HepG2 (cell line): ENCODE data around the gene ZNF607. TPM values are rescaled to one million over a fixed set of nuclear protein-coding genes. Genes with fewer than 3 reads are reported as not detected.

ENCODE experiments used
- ATAC-seq: fragments of 200-7000 bp; cut with Tn5 transposase; 3 replicates; pipeline ENCODE4 v1.9.1; 2020; ENCODE audit warnings: mild to moderate bottlenecking, moderate library complexity
- BruUV-seq: library from RNA; stranded (reverse); fragments of 400-500 nt; replicated peaks from 2 replicates; lab custom pipeline; 2021; lab: Mats Ljungman, UMichigan
- CTCF ChIA-PET: fragments of 300-600 bp; formaldehyde crosslinking; extraction: SDS; loops from one replicate; lab custom pipeline; 2021; ENCODE audit warnings: low total read pairs, inconsistent platforms, low intra/inter-chr PET ratio; lab: Yijun Ruan, JAX
- POLR2A ChIA-PET: fragments of 350-600 bp; sonication (Branson Sonifier 250); formaldehyde crosslinking; loops from one replicate; lab custom pipeline; 2020; ENCODE audit warnings: antibody characterized with exemption, inconsistent platforms; lab: Yijun Ruan, JAX
- DNase-seq: peaks from one replicate; pipeline ENCODE4 v3.0.0-alpha.2; 2015; ENCODE audit warnings: low spot score
- FAIRE-seq: peaks from 3 replicates; lab custom pipeline; 2011; peaks lifted over from hg19 to GRCh38; lab: Jason Lieb, UNC
- H2AFZ ChIP-seq: one replicate; pipeline ENCODE4 v1.6.1; 2011; ENCODE audit warnings: low read length, inconsistent platforms
- H3K27ac ChIP-seq: fragments of 300-600 bp; 3 replicates; pipeline ENCODE4 v1.8.0; 2011; ENCODE audit warnings: mixed run types, mild to moderate bottlenecking, mixed read lengths, low read length, inconsistent platforms; ENCODE audit not compliant: insufficient read depth; ENCODE audit errors: extremely low read length
- H3K27me3 ChIP-seq, 2 experiments: fragments of 200-600 bp in 1 of 2; 2 replicates in 1 of 2; 3 replicates in 1 of 2; pipeline versions ENCODE4 v1.6.0 to v1.8.0; 2011; ENCODE audit warnings: low read length in 2 of 2, mild to moderate bottlenecking in 2 of 2, moderate library complexity in 2 of 2, inconsistent platforms in 1 of 2; ENCODE audit not compliant: insufficient read depth in 2 of 2, control insufficient read depth in 1 of 2
- H3K36me3 ChIP-seq, 2 experiments: fragments of 200-600 bp in 1 of 2; replicated peaks in 1 of 2; 2 replicates in 1 of 2; 3 replicates in 1 of 2; pipeline versions ENCODE4 v1.5.1 to v1.8.0; 2011; ENCODE audit warnings: low read length in 2 of 2, inconsistent platforms in 1 of 2; ENCODE audit not compliant: insufficient read depth in 2 of 2, control insufficient read depth in 1 of 2
- H3K4me1 ChIP-seq: 2 replicates; pipeline ENCODE4 v1.5.1; 2012; ENCODE audit warnings: low read length, inconsistent platforms; ENCODE audit not compliant: insufficient read depth
- H3K4me2 ChIP-seq: 2 replicates; pipeline ENCODE4 v1.6.0; 2011; ENCODE audit warnings: low read depth, low read length, inconsistent platforms
- H3K4me3 ChIP-seq, 3 experiments: fragments of 200-600 bp in 1 of 3; sonication (generic), shearing (Covaris generic) in 1 of 3; replicated peaks in 1 of 3; 2 replicates each; pipeline ENCODE4 v1.5.1; 2011 to 2016; ENCODE audit warnings: low read length in 3 of 3, inconsistent platforms in 2 of 3, low read depth in 2 of 3, mild to moderate bottlenecking in 2 of 3, control low read depth in 1 of 3, mixed read lengths in 1 of 3; ENCODE audit not compliant: insufficient read depth in 1 of 3
- H3K79me2 ChIP-seq: one replicate; pipeline ENCODE4 v1.6.1; 2011; ENCODE audit warnings: low read length, inconsistent platforms; ENCODE audit not compliant: insufficient read depth
- H3K9ac ChIP-seq: 2 replicates; pipeline ENCODE4 v1.6.0; 2011; ENCODE audit warnings: mild to moderate bottlenecking, low read depth, low read length, inconsistent platforms; ENCODE audit not compliant: insufficient read depth
- H3K9me3 ChIP-seq: 2 replicates; pipeline ENCODE4 v1.5.1; 2012; ENCODE audit warnings: mild to moderate bottlenecking, low read length
- H4K20me1 ChIP-seq: 2 replicates; pipeline ENCODE4 v1.6.0; 2011; ENCODE audit warnings: inconsistent platforms, mild to moderate bottlenecking, low read length, moderate library complexity; ENCODE audit not compliant: insufficient read depth
- ATRX ChIP-seq: sonication (generic); formaldehyde crosslinking; IDR thresholded peaks from 2 replicates; pipeline ENCODE4 v1.4.0; 2020; ENCODE audit warnings: missing genetic modification reagents, borderline replicate concordance
- ZGPAT ChIP-seq: IDR thresholded peaks from 2 replicates; pipeline ENCODE4 v1.6.1; 2016; ENCODE audit warnings: mild to moderate bottlenecking
- ZNF713 ChIP-seq: sonication (generic); formaldehyde crosslinking; IDR thresholded peaks from 2 replicates; pipeline ENCODE4 v1.4.0; 2020; ENCODE audit warnings: mild to moderate bottlenecking, missing genetic modification reagents
- WGBS: methylation state at CpG from one replicate; pipeline ENCODE4 v1.1.6; 2017; ENCODE audit warnings: low lambda C conversion rate; 5-methylcytosine and 5-hydroxymethylcytosine counted together
- in situ Hi-C: cut with HindIII; loops from 2 replicates; pipeline ENCODE4 v1.10.0; 2017; ENCODE audit warnings: low pct_unique_long_range_greater_than_20kb; ENCODE audit not compliant: extremely low pct_ligation_motif_present
- intact Hi-C: fragments of 100-400 bp; cut with micrococcal nuclease; formaldehyde crosslinking; loops from one replicate; pipeline ENCODE4 v1.10.0; 2022; ENCODE audit not compliant: unreplicated experiment
- polyA plus RNA-seq, 8 experiments: library from polyadenylated mRNA; depleted of rRNA in 3 of 8; stranded (reverse) in 7 of 8; unstranded in 1 of 8; fragments of >200 nt; fragmentation: Illumina TruSeq in 4 of 8; extraction: Trizol in 4 of 8; gene quantifications; 2 replicates each; pipeline versions ENCODE4 v1.2.1 to v1.2.3, GENCODE V29; 2011 to 2016; ENCODE audit warnings: low read depth in 4 of 8, missing spikeins in 1 of 8, mixed read lengths in 1 of 8; ENCODE audit not compliant: insufficient read depth in 1 of 8
- small RNA-seq, 3 experiments: library from RNA; depleted of rRNA; stranded (forward); fragments of <200 nt; gene quantifications; one replicate each; pipeline ENCODE3, GENCODE V24; 2012; ENCODE audit warnings: low read depth in 2 of 3, low replicate concordance in 1 of 3; ENCODE audit not compliant: insufficient read length in 3 of 3, insufficient read depth in 2 of 3
- total RNA-seq, 5 experiments: library from RNA; depleted of rRNA; stranded (reverse); fragments of >200 nt; fragmentation: Illumina TruSeq; extraction: Trizol; gene quantifications; 2 replicates each; pipeline ENCODE4 v1.2.3, GENCODE V29; 2016; ENCODE audit warnings: low read depth in 1 of 5

Gene ZNF607
- total and polyA plus RNA-seq, 2 of the 13 experiments (the other 11 are each of a cell fraction or from before 2014, with no cell fraction given) = 3.8 to 8.3 TPM

- peaks cover 42% of the 10 kb centered on the region for H3K79me2 ChIP-seq
- in situ Hi-C loops = no loop called here
- H2AFZ ChIP-seq = peak overlapping the region; percentile 15
- H3K27ac ChIP-seq = peak overlapping the region; percentile 94
- DNase-seq = no peak
- under 1% methylated on average over 5 of the region's 5 CpGs for WGBS
- no peak for ATAC-seq
- peak overlapping the region; percentile 98 for H3K4me2 ChIP-seq
- no peaks in the 10 kb centered on the region for H3K9me3 ChIP-seq
- intact Hi-C loops = no loop called here
- H3K27me3 ChIP-seq = no peaks in the 10 kb centered on the region; a peak in 1 of 5 replicates
- H3K4me1 ChIP-seq = peaks cover 15% of the 10 kb centered on the region
- BruUV-seq = no TSS peak
- FAIRE-seq = no peak
- ChIA-PET CTCF (no interaction called here), POLR2A (interaction anchor here (1.1 to 1.5 kb wide), 3 partner anchors 36 to 126 kb away, joined by 3 to 11 read pairs (median 4); partner anchors contain the start of genes ZNF540 and ZNF571)
- no peaks in the 10 kb centered on the region for H4K20me1 ChIP-seq
- peak overlapping the region; percentile 87 to 97 (median 93) for H3K4me3 ChIP-seq
- H3K9ac ChIP-seq = peak overlapping the region; percentile 87
- TF ChIP-seq ZNF713 (CRISPR knock-in tag) (no peak), ZGPAT (CRISPR knock-in tag) (no peak), ATRX (CRISPR knock-in tag) (no peak)
- H3K36me3 ChIP-seq = no peaks in the 10 kb centered on the region
Measured at GRCh38 chr19:37654118-37654517, 65.4 kb downstream of the ZNF607 start.

Small RNA genes lying within 50 kb of the gene (small RNA-seq; reads per million reads assigned to genes)
- gene SELENOKP1 = 0 reads per million in 3 experiments

Other genes with a start within 250 kb of the ZNF607 start
- gene ZNF793, start 212.8 kb downstream of the ZNF607 start, total RNA-seq (2016; rRNA removed; fragmentation: Illumina TruSeq; extraction: Trizol) = 0.20 and 0.35 TPM in 2 replicates
- 0.13 and 0.14 TPM in 2 replicates for gene ZNF793, start 212.8 kb downstream of the ZNF607 start, polyA plus RNA-seq (2011; rRNA removed)
- gene ZNF571, start 125.0 kb downstream of the ZNF607 start, total RNA-seq (2016; rRNA removed; fragmentation: Illumina TruSeq; extraction: Trizol) = 1.9 and 4.0 TPM in 2 replicates
- 1.3 and 1.6 TPM in 2 replicates for gene ZNF571, start 125.0 kb downstream of the ZNF607 start, polyA plus RNA-seq (2011; rRNA removed)
- gene ZNF540, start 124.9 kb downstream of the ZNF607 start, total RNA-seq (2016; rRNA removed; fragmentation: Illumina TruSeq; extraction: Trizol) = 0.21 and 0.40 TPM in 2 replicates
- gene ZNF540, start 124.9 kb downstream of the ZNF607 start, polyA plus RNA-seq (2011; rRNA removed) = 0.21 and 0.47 TPM in 2 replicates
- gene ZFP30, start 64.3 kb downstream of the ZNF607 start, total RNA-seq (2016; rRNA removed; fragmentation: Illumina TruSeq; extraction: Trizol) = 19.2 and 25.0 TPM in 2 replicates
- 3.3 and 3.4 TPM in 2 replicates for gene ZFP30, start 64.3 kb downstream of the ZNF607 start, polyA plus RNA-seq (2011; rRNA removed)
- 9.3 and 16.0 TPM in 2 replicates for gene ZNF573, start 59.8 kb upstream of the ZNF607 start, total RNA-seq (2016; rRNA removed; fragmentation: Illumina TruSeq; extraction: Trizol)
- 2.1 and 3.1 TPM in 2 replicates for gene ZNF573, start 59.8 kb upstream of the ZNF607 start, polyA plus RNA-seq (2011; rRNA removed)
- gene WDR87, start 186.8 kb upstream of the ZNF607 start, total RNA-seq (2016; rRNA removed; fragmentation: Illumina TruSeq; extraction: Trizol) = not detected in 2 replicates
- gene WDR87, start 186.8 kb upstream of the ZNF607 start, polyA plus RNA-seq (2011; rRNA removed) = not detected in 2 replicates
- gene SIPA1L3, start 187.4 kb upstream of the ZNF607 start, total RNA-seq (2016; rRNA removed; fragmentation: Illumina TruSeq; extraction: Trizol) = 6.9 and 7.7 TPM in 2 replicates
- gene SIPA1L3, start 187.4 kb upstream of the ZNF607 start, polyA plus RNA-seq (2011; rRNA removed) = 5.4 and 5.5 TPM in 2 replicates